ENCODE results near the gene PDE4B. TPM values are rescaled to one million over a fixed set of nuclear protein-coding genes. Genes with fewer than 3 reads are reported as not detected.

PDE4B gene
- total and polyA plus RNA-seq, 2 of the 13 experiments (the other 11 are each of a cell fraction or from before 2014, with no cell fraction given) = not detected

DNA sequence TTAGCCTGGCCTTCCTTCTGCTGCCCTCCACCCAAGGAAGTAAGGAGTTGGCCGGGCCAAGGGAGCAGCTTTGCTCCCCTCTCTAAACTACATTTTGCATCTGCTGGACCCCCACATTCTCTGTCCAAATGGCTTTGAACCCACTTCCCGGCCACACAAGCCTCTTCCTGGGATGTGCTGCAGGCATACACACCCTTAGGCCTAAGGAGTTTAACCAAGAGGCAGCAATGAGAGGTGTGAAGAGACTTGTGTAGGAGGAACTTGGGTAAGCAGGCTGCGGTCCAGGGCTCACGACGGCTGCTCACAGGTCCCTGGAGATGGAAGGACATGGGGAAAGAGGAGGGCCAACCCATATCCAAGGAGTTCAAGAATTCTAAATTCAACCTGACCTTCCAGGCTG is 544.6 kb downstream of the PDE4B start:
- TF ChIP-seq KAT7 (CRISPR knock-in tag; IDR thresholded peaks at IDR 0.05; ENCODE audit: borderline replicate concordance) (no peak), ZNF414 (CRISPR knock-in tag; IDR thresholded peaks at IDR 0.05) (no peak), ZNF292 (CRISPR knock-in tag; IDR thresholded peaks at IDR 0.05; ENCODE audit: borderline replicate concordance, low read depth) (no peak), SP140L (CRISPR knock-in tag; IDR thresholded peaks at IDR 0.05; ENCODE audit: borderline replicate concordance) (no peak), ZNF274 (CRISPR knock-in tag; IDR thresholded peaks at IDR 0.05) (no peak), THAP11 (CRISPR knock-in tag; IDR thresholded peaks at IDR 0.05) (no peak), PTBP1 (IDR thresholded peaks at IDR 0.05; ENCODE audit: low read depth, low read length, poor library complexity, severe bottlenecking) (no peak), ZNF101 (CRISPR knock-in tag; IDR thresholded peaks at IDR 0.05; ENCODE audit: borderline replicate concordance, low read depth) (no peak), SRF (IDR thresholded peaks at IDR 0.05; ENCODE audit: low read depth, low read length) (no peak), ZNF12 (CRISPR knock-in tag; IDR thresholded peaks at IDR 0.05) (no peak), ZNF616 (CRISPR knock-in tag; IDR thresholded peaks at IDR 0.05; ENCODE audit: low read depth) (no peak), ZNF792 (CRISPR knock-in tag; IDR thresholded peaks at IDR 0.05) (no peak)
- TF ChIP-seq, protein P1, sequence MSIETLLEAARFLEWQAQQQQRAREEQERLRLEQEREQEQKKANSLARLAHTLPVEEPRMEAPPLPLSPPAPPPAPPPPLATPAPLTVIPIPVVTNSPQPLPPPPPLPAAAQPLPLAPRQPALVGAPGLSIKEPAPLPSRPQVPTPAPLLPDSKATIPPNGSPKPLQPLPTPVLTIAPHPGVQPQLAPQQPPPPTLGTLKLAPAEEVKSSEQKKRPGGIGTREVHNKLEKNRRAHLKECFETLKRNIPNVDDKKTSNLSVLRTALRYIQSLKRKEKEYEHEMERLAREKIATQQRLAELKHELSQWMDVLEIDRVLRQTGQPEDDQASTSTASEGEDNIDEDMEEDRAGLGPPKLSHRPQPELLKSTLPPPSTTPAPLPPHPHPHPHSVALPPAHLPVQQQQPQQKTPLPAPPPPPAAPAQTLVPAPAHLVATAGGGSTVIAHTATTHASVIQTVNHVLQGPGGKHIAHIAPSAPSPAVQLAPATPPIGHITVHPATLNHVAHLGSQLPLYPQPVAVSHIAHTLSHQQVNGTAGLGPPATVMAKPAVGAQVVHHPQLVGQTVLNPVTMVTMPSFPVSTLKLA (IDR thresholded peaks at IDR 0.05) = no peak
- TF ChIP-seq, protein P2, sequence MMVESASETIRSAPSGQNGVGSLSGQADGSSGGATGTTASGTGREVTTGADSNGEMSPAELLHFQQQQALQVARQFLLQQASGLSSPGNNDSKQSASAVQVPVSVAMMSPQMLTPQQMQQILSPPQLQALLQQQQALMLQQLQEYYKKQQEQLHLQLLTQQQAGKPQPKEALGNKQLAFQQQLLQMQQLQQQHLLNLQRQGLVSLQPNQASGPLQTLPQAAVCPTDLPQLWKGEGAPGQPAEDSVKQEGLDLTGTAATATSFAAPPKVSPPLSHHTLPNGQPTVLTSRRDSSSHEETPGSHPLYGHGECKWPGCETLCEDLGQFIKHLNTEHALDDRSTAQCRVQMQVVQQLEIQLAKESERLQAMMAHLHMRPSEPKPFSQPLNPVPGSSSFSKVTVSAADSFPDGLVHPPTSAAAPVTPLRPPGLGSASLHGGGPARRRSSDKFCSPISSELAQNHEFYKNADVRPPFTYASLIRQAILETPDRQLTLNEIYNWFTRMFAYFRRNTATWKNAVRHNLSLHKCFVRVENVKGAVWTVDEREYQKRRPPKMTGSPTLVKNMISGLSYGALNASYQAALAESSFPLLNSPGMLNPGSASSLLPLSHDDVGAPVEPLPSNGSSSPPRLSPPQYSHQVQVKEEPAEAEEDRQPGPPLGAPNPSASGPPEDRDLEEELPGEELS (CRISPR knock-in tag; IDR thresholded peaks at IDR 0.05) = no peak
- no peaks in the 10 kb centered on the region for H3K4me1 ChIP-seq (ENCODE audit: insufficient read depth, low read length)
- H3K27me3 ChIP-seq (ENCODE audit: control insufficient read depth in 1 of 2, insufficient read depth in 2 of 2, low read length in 2 of 2) = peaks cover 0 to 2% of the 10 kb centered on the region in 2 experiments; a peak in 1 of 5 replicates
- no peak overlapping the region for H3K9ac ChIP-seq (ENCODE audit: insufficient read depth, low read depth, low read length)
- intact Hi-C loops (cut with micrococcal nuclease; ENCODE audit: unreplicated experiment) = no loop called here
- no peak overlapping the region for H3K4me2 ChIP-seq (ENCODE audit: low read depth, low read length)
- in situ Hi-C loops (cut with HindIII; ENCODE audit: extremely low pct_ligation_motif_present, low pct_unique_long_range_greater_than_20kb) = no loop called here
- WGBS (ENCODE audit: low lambda C conversion rate) = 66% methylated on average over 4 of the region's 5 CpGs
- DNase-seq (ENCODE audit: low spot score) (no peak), ATAC-seq (no peak), FAIRE-seq (no peak)
- H3K79me2 ChIP-seq (ENCODE audit: insufficient read depth, low read length) = no peaks in the 10 kb centered on the region
- POLR2A ChIA-PET = no interaction called here
- no peak overlapping the region for H2AFZ ChIP-seq (ENCODE audit: low read length)
- no peak overlapping the region for H3K4me3 ChIP-seq (replicated peaks in 1 of 3; ENCODE audit: insufficient read depth in 1 of 3, low read depth in 2 of 3, low read length in 3 of 3)
- no peaks in the 10 kb centered on the region for H4K20me1 ChIP-seq (ENCODE audit: insufficient read depth, low read length)
- H3K9me3 ChIP-seq (ENCODE audit: low read length) = no peaks in the 10 kb centered on the region
- no TSS peak for BruUV-seq (replicated peaks)
- no peaks in the 10 kb centered on the region for H3K36me3 ChIP-seq (replicated peaks in 1 of 2; ENCODE audit: control insufficient read depth in 1 of 2, insufficient read depth in 2 of 2, low read length in 2 of 2)
- CTCF ChIA-PET (ENCODE audit: low intra/inter-chr PET ratio, low total read pairs) = no interaction called here
- no peak overlapping the region for H3K27ac ChIP-seq (ENCODE audit: extremely low read length, insufficient read depth, low read length)

Data from HepG2 (cell line).